ENCODE results near the gene TXLNG. TPM values are rescaled to one million over a fixed set of nuclear protein-coding genes. Genes with fewer than 3 reads are reported as not detected.
"Not testable (repeated sequence)": the region's sequence is repeated elsewhere in the genome, so short reads cannot be mapped to it uniquely, and the experiment has no call there.

Gene TXLNG
- total RNA-seq, 1 donor from 2014 or later: 37.1 TPM

DNA sequence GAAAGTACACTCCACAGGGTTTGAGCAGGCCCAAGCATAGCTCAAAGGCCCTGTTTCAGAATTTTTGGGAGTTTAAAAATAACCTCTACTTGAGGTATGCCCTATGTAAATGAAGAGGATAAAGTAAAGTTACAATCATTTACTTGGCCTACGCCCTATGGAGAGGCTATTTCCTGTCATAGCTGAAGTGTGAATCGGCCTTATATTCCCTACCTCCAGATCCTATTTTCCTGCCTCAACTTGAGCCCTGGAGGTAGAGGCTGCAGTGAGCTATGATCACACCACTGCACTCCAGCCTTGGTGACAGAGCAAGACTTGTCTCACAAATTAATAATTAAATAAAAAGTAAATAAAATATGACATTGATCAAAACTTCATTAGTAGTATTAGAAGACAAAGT lies 11.5 kb upstream of the TXLNG start:
- Mint-ChIP-seq H3K36me3 (no peaks in the 10 kb centered on the region), H3K27ac (no peak overlapping the region), H3K4me3 (no peak overlapping the region), H3K4me1 (peaks cover 14% of the 10 kb centered on the region), H3K27me3 (ENCODE audit: insufficient read depth, low read depth) (peaks cover 4% of the 10 kb centered on the region), H3K9me3 (peaks cover 2% of the 10 kb centered on the region)
- peaks cover 29% of the 10 kb centered on the region for H3F3A ChIP-seq (ENCODE audit: low read depth)
- H3K27ac ChIP-seq: no peak overlapping the region
- DNase-seq (ENCODE audit: low spot score): no peak
- H3K27me3 ChIP-seq: no peaks in the 10 kb centered on the region
- no peak overlapping the region for H2AFZ ChIP-seq (replicated peaks)
- H3K36me3 ChIP-seq: no peaks in the 10 kb centered on the region
- TF ChIP-seq EZH2 (IDR thresholded peaks at IDR 0.05): no peak
- TF ChIP-seq CTCF (IDR thresholded peaks at IDR 0.05): no peak
- no peak for TF ChIP-seq EZH2phosphoT487 (IDR thresholded peaks at IDR 0.05)
- H3K4me2 ChIP-seq: no peak overlapping the region
- H3K9ac ChIP-seq: no peak overlapping the region
- H3K9me3 ChIP-seq (ENCODE audit: low read depth): no peaks in the 10 kb centered on the region
- no peaks in the 10 kb centered on the region for H4K20me1 ChIP-seq (ENCODE audit: low read depth)
- no peaks in the 10 kb centered on the region for H3K79me2 ChIP-seq (ENCODE audit: low read depth)
- no peak overlapping the region for H3K4me3 ChIP-seq
- peaks cover 11% of the 10 kb centered on the region for H3K4me1 ChIP-seq

- Histone ChIP-seq H3K36me3 (no peaks in the 10 kb centered on the region), H3K4me3 (no peak overlapping the region), H3K4me1 (no peaks in the 10 kb centered on the region), H3K27me3 (no peaks in the 10 kb centered on the region), H3K79me2 (ENCODE audit: low read depth) (no peaks in the 10 kb centered on the region), H2AFZ (replicated peaks) (no peak overlapping the region), H3K27ac (no peak overlapping the region), H4K20me1 (ENCODE audit: low read depth) (no peaks in the 10 kb centered on the region), H3K9ac (no peak overlapping the region), H3K4me2 (no peak overlapping the region), H3F3A (ENCODE audit: low read depth) (no peaks in the 10 kb centered on the region), H3K9me3 (ENCODE audit: low read depth) (no peaks in the 10 kb centered on the region)
- H3K4me3 Mint-ChIP-seq: no peak overlapping the region
- H3K36me3 Mint-ChIP-seq: no peaks in the 10 kb centered on the region
- H3K27ac Mint-ChIP-seq: no peak overlapping the region
- H3K9me3 Mint-ChIP-seq: no peaks in the 10 kb centered on the region
- no peak for TF ChIP-seq EZH2phosphoT487 (IDR thresholded peaks at IDR 0.05)
- TF ChIP-seq EZH2 (IDR thresholded peaks at IDR 0.05): no peak
- TF ChIP-seq CTCF (IDR thresholded peaks at IDR 0.05): no peak
- no peaks in the 10 kb centered on the region for H3K4me1 Mint-ChIP-seq
- peaks cover 2% of the 10 kb centered on the region for H3K27me3 Mint-ChIP-seq (ENCODE audit: insufficient read depth, low read depth)
- DNase-seq (ENCODE audit: low spot score): no peak
Measured at GRCh38 chrX:16778545-16778944, 7.7 kb upstream of the TXLNG start.

DNA sequence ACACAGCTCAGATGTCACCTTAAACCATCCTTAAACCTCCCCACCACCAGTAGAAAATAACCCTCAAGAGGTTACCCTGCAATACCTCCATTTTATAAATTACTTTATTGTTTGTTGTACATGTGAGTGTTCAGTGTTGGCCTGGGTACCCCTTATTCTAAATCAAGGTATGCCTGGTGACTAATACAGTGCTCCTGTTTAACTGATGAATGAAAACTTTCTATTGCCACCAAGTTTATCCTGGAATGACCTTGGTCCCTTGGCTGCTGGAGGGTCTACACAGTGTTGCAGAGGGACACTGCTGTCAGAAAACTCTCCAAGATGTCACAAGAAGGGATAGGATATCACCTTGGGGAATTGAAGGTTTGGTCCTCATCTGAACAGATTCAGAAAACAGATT lies 7.3 kb upstream of the TXLNG start:
- no peaks in the 10 kb centered on the region for H3K36me3 ChIP-seq
- H4K20me1 ChIP-seq (ENCODE audit: low read depth): no peaks in the 10 kb centered on the region
- H3F3A ChIP-seq (ENCODE audit: low read depth): no peaks in the 10 kb centered on the region
- no peaks in the 10 kb centered on the region for H3K9me3 ChIP-seq (ENCODE audit: low read depth)
- H3K4me3 ChIP-seq: no peak overlapping the region
- Mint-ChIP-seq H3K4me3 (no peak overlapping the region), H3K9me3 (no peaks in the 10 kb centered on the region), H3K27ac (no peak overlapping the region), H3K36me3 (no peaks in the 10 kb centered on the region), H3K4me1 (no peaks in the 10 kb centered on the region), H3K27me3 (ENCODE audit: insufficient read depth, low read depth) (peaks cover under 1% of the 10 kb centered on the region)
- H3K4me2 ChIP-seq: no peak overlapping the region
- H3K27ac ChIP-seq: no peak overlapping the region
- TF ChIP-seq CTCF (IDR thresholded peaks at IDR 0.05) (no peak), EZH2 (IDR thresholded peaks at IDR 0.05) (no peak), EZH2phosphoT487 (IDR thresholded peaks at IDR 0.05) (no peak)
- DNase-seq (ENCODE audit: low spot score): no peak
- no peak overlapping the region for H2AFZ ChIP-seq (replicated peaks)
- H3K27me3 ChIP-seq: no peaks in the 10 kb centered on the region
- no peaks in the 10 kb centered on the region for H3K4me1 ChIP-seq
- no peaks in the 10 kb centered on the region for H3K79me2 ChIP-seq (ENCODE audit: low read depth)
- no peak overlapping the region for H3K9ac ChIP-seq

DNA sequence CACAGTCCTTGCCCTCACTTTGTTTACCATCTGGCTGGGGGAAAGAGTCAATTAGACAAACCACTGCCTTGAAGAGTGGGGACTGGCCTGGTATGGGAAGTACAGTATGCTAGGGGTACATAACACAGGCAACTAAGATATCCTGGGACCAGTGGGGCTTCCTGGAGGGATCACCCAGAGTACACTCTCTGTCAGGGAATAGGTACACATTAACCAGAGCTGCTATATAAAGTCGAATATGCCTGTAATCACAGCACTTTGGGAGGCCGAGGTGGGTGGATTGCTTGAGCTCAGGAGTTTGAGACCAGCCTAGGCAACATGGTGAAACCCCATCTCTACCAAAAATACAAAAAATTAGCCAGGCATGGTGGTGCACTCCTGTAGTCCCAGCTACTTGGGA lies 6.5 kb upstream of the TXLNG start:
- H2AFZ ChIP-seq (replicated peaks); H3K27ac ChIP-seq; H3K9me3 ChIP-seq (ENCODE audit: low read depth); H3K4me3 ChIP-seq; H3K36me3 ChIP-seq; H3K9ac ChIP-seq; H3K4me2 ChIP-seq; H3K9me3 Mint-ChIP-seq; H3K27ac Mint-ChIP-seq; H3K36me3 Mint-ChIP-seq; H3K4me3 Mint-ChIP-seq; H3K27me3 ChIP-seq; H4K20me1 ChIP-seq (ENCODE audit: low read depth); H3K4me1 Mint-ChIP-seq; DNase-seq (ENCODE audit: low spot score); H3F3A ChIP-seq (ENCODE audit: low read depth); H3K27me3 Mint-ChIP-seq (ENCODE audit: insufficient read depth, low read depth); H3K79me2 ChIP-seq (ENCODE audit: low read depth); H3K4me1 ChIP-seq: not testable (repeated sequence)
